HG03097 (cell line): ENCODE measurements around the gene PDSS1.
"Not testable (repeated sequence)": the region's sequence is repeated elsewhere in the genome, so short reads cannot be mapped to it uniquely, and the experiment has no call there.

Source experiments
- ATAC-seq: cut with Tn5 transposase; IDR thresholded peaks from one replicate; pipeline ENCODE4 v1.9.1; 2021; ENCODE audit not compliant: unreplicated experiment, low FRiP score

PDSS1 gene

DNA sequence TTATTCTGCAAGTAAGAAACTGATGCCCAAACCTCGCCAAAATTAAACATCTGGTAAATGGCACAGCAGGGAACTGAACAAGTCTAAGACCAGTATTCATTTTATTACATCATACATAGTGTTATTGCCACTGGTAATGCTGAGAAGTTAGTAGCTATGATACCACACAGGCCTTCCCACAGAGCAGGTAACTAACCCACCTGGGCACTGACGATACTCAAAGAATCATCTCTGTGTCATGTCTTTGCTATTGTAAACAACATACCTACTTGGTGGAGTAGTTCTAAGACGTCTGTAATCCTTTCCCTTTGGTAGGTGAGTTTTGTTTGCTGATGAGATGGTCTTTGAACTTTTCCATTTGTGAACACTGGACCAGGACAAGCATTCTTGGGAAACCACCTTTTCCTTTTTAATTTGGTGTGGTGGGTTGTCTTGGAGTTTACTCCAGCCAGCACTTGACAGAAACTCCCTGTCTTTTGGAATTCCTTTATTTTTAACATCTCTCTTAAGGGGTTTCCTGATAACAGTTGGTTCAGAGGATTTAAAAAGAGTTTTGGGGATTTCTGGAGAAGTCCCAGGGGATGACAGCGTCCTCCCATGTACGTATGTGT is 40.9 kb downstream of the PDSS1 start:
- no peak for ATAC-seq

DNA sequence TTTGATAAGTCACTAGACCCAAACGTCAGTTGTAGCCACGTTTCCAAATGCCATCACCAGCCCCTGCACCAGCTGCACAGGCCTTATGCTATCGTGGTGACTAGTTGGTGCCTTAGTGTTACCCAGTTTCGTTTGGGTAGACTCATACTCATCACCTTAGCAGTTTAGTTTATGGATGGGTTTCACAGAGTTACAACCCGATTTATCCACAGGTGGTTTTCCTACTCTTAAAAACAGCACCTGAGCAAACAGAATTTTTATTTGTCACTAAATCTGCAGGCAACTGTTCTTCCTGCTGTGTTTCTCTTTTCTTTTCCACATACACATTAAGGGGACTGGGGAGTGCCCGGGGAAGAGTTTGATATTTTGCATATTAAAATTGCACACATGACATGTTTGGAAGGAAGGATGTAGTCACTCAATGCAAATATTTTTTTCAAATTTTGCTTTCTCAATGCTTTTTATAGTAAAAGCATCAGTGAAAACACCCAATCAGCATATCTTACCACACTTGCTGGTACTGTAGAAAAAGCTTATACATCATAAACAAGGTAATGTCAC is 41.6 kb downstream of the PDSS1 start:
- ATAC-seq: peak; percentile 36

DNA sequence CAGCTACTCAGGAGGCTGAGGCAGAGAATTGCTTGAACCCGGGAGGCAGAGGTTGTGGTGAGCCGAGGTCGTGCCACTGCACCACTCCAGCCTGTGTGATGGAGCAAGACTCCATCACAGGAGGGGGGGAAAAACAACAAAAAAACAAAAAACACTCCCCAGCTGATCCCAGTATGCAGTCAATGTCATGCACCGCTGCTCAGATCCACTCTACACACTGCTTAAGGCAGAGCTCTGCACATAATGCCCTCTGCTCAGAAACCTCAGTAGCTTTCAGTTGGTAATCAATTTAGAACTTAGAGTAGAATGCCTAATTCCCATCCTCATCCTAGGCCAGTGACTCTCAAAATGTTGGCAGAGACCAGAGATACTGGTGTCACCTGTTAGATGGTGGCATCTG is 43.9 kb downstream of the PDSS1 start:
- ATAC-seq: no peak

DNA sequence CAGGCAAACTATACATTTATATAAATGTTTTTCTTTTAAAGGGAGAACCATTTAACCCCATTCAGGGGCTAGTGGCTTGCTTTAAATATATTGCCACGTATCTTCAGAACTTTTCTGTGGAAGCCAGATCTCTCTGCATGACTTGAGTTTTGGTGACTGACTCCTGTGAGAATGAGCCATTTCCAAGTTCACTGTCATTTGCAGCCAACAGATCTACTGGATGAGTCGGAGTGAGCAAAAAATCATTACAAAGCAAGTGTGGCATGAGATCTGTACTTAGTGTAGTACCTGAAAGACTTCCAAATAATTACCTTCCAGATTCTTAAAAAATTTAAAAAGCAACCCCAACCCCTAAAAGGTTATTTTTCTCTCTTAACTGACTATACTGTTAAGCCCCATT is 45.6 kb downstream of the PDSS1 start:
- ATAC-seq: no peak

DNA sequence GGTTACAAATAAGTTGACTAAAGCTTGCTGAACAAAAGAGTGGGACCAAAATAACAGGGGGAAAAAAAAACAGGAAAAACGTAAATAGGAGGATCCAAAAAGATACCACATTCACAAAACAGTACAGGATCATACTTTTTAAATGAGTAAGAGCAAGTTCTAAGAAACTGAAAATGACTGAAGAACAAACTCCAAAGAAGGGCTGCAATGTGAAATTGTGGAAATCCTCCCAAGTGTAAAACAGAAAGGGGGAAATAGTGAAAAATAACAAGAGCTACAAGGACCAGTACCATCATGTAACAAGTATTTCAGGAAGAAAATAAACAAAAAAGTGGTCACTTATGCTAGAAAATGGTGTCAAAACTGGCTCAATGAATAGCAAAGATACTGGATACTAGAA is 46.3 kb downstream of the PDSS1 start:
- ATAC-seq: no peak

DNA sequence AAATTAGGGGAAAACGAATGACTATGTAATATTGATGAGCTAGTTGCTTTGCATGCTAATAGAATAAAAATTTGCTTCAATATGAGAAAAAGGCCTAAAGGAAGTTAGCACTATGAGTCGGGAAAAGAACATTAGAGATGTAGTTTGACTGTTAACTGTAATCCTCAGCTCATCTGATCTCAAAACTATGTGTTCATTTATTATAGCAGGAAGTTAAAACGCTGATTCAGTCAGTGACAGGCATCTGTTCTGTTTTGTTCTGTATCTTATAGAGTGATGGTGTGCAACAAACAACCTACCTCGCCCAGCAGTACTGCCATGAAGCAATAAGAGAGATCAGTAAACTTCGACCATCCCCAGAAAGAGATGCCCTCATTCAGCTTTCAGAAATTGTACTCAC is 48.6 kb downstream of the PDSS1 start:
- ATAC-seq: no peak

DNA sequence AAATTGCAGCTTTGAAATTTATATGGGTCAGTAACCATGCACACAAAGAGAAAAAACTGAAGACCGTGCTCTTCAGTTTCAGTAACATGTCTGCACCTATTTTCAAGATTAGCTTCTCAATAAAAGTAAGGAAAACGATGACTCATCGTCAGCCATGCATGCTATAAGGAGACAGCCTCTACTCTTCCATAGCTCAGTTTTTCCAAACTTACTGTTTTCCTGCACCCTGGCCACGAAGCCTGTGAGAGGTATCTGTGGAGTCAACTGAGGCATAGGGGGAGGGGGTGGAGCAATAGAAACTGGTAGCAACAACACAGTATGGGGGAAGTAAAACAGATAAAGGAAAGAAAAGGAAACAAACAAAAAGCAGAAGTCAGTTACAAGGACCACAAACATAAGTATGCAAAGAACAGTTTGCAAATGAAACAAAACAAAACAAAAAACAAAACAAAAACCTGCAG is 58.0 kb downstream of the PDSS1 start:
- peak; percentile 88 for ATAC-seq

DNA sequence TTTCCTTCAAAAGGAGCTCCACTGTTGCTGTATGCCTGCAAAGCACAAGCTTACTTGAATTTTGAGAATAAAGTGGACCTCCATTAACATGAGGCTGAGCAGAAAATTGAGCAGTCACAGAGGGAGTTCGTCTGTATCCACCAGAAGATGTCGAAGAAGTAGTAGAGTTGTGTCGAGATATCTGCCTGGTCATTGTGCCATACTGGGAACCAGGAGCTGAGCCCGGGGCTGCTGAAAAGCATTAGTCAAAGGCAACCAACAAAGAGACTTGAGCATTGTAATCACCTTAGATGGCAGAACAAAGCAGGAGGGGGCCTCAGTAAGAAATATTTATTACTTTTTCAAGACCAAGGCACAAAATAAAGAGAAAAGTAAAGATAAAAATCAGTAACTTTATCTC is 61.5 kb downstream of the PDSS1 start:
- ATAC-seq: no peak

DNA sequence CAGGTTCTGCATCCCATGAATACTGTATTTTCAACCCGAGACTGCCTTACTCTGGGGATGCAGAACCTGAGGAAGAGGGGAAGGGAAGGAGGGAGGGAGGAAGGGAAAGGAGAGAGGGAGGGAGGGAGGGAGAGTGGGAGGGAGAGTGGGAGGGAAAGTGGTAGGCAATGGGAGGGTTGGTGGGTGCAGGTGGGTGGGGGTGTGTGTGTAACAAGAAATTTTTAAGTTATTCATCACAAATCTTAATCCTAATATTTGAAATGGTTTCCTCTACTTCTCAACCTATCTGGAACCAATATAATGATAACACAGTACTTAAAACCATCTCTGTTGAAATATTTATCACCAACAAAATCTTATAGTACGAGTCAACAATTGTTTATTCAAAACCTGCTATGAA is 68.0 kb downstream of the PDSS1 start:
- ATAC-seq: no peak

DNA sequence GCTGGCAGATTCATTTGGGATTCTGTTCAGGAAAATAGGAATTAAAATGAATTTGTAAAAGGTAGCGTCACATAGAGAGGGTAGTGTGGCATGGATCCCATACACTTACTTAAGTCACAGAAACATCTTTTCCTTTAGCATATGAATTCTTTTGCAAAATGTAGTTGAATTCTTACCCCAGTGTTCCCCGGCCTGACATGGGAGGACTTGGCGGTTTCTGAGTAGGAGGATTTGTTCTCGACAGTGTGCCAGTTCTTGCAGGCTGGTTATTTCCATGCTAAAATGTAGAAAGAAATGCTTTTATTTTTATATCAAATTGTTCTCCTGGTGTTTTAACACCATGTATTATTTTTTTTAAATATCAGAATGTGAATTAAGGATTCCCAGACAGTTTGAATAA is 72.6 kb downstream of the PDSS1 start:
- no peak for ATAC-seq

DNA sequence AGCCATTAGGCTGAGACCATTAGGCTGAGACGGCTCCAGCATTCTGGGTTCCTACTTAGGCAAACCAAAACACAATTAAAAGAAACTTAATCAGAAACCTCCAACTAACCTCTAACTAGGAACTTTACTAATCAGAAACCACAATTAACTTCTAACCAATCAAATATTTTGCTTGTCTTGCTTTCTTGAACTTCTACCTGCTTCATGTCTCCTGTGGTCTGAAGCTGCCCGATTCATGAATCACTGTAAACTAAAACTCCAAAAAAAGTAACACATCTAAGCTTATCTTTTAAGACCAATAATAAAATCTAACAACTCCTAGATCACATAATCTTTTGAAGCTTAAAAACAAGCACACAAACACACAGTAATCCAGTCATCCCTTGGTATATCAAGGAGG is 76.1 kb downstream of the PDSS1 start:
- no peak for ATAC-seq

DNA sequence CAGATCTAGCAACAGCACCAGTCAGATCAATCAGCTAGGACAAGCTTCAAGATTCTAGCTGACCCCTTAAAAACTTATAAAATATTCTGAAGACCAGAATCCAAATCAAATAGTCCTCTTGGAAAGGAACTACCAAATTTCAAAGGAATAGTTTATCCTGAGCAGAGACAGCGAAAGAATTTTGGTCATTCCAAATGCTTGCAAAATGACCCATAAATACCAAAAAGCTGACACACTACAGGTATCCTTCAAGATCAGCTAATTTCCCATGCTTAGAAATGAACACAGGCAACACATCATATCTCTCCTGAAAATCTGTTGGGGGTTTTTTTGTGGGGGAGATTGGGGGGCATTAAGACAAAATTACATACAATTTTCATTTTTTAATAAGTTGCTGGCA is 78.8 kb downstream of the PDSS1 start:
- ATAC-seq: no peak

DNA sequence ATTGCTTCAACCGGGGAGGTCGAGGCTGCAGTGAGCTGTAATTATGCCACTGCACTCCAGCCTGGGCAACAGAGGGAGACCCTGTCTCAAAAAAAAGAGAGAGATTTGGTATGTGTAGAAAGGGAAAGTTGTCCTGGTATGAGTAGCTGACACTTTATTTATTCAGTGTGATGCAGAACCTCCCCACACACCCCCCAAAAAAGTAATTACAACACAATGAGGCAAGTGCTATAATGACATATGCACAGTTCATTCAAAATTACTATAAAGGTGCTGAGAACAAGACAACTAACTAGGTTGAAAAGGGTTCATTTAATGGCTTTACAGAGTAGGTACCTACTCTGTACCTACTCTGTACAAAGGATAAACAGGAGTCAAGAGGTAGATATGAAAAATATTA is 80.2 kb downstream of the PDSS1 start:
- no peak for ATAC-seq

DNA sequence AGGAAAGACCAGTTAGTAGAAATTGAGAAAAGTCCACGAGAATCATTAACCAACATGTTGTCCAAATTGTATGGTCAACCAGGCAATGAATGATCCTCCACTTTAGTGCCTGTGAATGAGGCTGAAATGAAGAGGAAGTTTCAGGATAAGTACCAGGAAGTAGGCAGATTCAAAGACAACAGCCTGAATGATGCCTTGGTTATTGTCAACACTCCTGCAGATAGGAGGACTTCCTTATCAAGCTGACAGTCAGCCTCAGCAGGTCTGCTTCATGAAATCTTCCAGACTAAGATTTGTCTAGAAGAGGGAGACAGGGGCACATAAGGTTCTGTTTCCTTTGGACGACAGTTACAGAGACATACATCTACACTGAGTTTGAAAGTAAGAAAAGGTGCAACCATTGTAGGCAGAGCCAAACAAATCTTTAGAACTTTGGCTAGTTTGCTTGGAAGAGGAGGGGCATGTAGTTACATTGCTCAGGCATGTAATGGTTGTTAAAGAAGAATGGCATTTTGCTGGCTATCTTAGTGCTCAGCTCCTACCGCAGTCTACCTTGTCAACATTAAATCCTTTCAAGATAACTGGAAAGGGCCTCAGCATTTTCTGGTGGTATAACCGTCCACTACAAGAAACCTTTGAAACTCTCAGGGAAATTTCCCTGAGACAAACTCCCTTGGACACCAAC is 81.8 kb downstream of the PDSS1 start:
- ATAC-seq: no peak

DNA sequence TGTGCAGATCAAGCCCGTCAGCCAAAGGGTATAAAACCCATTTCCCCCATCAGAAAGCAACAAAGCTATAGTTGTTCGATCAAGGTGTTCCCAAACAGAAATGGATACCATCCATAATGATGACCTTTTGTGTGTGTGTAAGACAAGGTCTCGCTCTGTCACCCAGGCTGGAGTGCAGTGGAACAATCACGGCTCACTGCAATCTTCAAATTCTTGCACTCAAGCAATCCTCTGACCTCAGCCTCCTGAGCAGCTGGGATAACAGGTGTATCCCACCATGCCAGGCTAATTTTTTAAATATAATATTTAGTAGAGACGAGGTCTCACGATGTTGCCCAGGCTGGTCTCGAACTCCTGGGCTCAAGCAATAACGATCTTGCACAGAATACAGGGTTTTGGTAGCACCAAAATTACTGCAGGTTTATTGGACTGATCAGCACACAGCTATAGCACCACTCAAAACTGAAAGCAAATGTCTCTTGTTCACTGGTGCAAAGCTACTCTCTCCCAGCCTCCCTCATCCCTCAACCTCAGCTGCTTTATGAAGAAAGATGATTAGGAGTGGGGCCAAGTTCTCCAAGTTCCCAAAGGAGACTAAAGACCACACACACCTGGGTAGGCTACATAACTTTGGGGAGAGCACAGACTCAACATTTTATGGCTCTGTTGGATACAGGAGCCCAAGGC is 82.7 kb downstream of the PDSS1 start:
- ATAC-seq: no peak

DNA sequence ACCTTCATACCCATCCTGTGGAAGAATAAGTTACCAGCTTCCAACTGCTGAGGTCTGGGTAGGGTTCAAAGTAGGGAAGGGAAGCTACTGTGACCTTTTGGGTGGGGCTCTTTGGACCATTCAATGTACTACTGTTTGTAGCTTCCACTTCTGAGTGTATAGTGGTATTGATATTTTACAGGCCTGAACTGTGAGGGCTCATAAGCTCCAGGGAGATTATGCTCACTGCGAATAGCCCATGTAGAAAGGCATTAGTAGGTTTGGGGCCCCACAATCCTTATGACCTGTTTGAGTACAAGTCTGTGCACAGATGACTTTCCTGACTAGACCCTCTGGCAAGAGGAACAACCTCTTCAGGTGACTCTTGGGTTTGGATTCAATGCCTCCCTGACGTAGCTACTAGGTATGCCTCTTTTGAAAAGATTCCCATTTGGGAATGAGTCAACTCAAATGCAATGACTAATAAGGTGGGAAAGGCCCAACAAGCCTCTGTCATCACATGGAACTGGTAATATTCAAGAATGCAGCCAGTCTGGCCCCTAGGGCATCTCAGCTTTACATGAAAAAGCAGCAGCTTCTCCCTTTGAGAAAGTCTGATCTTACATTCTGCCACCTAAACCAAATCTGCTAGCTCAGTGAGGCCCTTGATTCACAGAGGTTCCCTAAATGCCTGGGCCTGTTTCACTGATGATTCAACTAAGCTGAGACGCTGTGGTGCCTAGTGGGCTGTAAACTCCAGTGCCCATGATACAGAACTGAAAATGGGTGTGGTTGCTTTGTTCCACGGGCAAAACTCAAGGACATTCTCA is 83.5 kb downstream of the PDSS1 start:
- ATAC-seq: peak; percentile 42

DNA sequence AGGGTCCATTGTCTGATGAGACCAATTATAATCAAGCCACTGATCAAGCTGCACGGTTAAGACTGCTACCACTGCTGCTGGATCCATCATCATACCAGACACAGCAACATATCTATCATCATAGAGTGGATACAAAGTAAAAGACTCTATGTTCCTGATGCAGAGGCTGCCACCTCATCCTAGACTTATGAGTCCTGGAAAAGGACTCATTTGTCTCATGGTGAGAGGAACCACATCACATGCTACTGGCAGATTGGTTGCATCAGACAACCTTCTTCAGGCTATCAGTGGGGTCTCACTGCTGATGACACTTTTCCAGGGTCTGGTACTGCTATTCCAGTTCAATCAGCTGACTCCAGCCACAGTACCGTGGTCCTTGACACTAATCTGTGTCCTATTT is 84.3 kb downstream of the PDSS1 start:
- ATAC-seq: peak; percentile 9

DNA sequence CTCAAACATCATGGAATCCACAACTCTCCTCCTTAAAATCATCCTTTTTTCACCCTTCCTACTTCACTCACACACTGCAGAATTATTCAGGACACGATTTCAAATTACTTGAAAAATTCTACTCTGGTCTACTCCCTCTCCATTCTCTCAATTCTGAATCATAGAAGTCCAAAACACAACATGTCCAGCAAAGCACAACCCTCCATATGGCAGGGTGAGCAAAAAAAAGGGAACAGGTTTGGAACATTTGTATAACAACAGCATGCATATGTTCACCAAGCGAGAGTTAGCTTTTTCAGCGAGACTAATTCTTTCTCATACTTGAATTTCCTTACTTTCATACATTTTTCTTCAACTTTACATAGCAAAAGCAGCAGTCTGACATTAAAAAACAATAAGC is 89.9 kb downstream of the PDSS1 start:
- ATAC-seq: no peak

DNA sequence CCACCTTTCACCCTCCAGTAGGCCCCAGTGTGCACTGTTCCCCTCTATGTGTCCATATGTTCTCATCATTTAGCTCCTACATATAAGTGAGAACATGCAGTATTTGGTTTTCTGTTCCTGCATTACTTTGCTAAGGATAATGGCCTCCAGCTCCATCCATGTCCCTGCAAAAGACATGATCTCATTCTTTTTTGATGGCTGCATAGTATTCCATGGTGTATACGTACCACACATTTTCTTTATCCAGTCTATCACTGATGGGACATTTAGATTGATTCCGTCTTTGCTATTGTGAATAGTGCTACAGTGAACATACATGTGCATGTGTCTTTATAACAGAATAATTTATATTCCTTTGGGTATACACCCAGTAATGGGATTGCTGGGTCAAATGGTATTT is 92.3 kb downstream of the PDSS1 start:
- ATAC-seq: not testable (repeated sequence)

DNA sequence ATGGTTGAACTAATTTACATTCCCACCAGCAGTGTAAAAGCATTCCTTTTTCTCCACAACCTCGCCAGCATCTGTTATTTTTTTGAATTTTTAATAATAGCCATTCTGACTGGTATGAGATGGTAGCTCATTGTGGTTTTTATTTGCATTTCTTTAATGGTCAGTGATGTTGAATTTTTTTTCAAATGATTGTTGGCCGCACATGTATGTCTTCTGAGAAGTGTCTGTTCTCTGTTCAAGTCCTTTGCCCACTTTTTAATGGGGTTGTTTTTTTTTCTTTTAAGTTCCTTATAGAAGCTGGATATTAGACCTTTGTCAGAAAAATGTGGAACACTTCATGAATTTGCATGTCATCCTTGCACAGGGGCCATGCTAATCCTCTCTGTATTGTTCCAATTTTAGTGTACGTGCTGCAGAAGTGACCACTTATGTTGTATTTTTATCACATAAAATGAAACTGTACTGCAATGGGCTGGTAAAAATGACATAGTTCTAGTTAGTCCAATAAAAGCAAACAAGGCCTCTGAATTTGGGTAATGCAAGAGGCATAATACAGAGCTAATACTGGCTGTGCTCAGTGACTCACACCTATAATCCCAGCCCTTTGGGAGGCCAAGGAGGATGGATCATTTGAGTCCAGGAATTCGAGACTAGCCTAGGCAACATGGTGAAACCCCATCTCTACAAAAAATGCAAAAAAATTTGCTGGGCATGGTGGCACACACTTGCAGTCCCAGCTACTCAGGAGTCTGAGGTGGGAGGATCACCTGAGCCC is 92.9 kb downstream of the PDSS1 start:
- no peak for ATAC-seq
